K562 (cell line): ENCODE measurements around the gene GOSR1. TPM values are rescaled to one million over a fixed set of nuclear protein-coding genes. Genes with fewer than 3 reads are reported as not detected.

ENCODE experiments used
- ATAC-seq: fragments of 200-7000 bp; cut with Tn5 transposase; 3 replicates; pipeline ENCODE4 v1.9.1; 2020; ENCODE audit warnings: moderate library complexity
- BruUV-seq: library from RNA; stranded (reverse); fragments of 400-500 nt; replicated peaks from 2 replicates; lab custom pipeline; 2021; lab: Mats Ljungman, UMichigan
- CTCF ChIA-PET: fragments of 300-600 bp; formaldehyde crosslinking; extraction: SDS; loops from one replicate; lab custom pipeline; 2021; ENCODE audit warnings: low intra/inter-chr PET ratio; lab: Yijun Ruan, JAX
- POLR2A ChIA-PET: fragments of 300-600, 350-650 bp; sonication (Branson Sonifier 250); formaldehyde crosslinking; extraction: SDS; loops from one replicate; lab custom pipeline; 2021; ENCODE audit warnings: antibody characterized with exemption, inconsistent platforms; lab: Yijun Ruan, JAX
- DNase-seq, 4 experiments: peaks; one replicate each; pipeline versions ENCODE4 v3.0.0 to v3.0.0-alpha.2; 2011 to 2018; ENCODE audit warnings: low spot score in 3 of 4, mixed read lengths in 3 of 4; ENCODE audit errors: extremely low read depth in 1 of 4
- FAIRE-seq: peaks from 2 replicates; lab custom pipeline; 2011; peaks lifted over from hg19 to GRCh38; lab: Jason Lieb, UNC
- H2AFZ ChIP-seq: 2 replicates; pipeline ENCODE4 v1.6.0; 2011; ENCODE audit warnings: low read depth, low read length, control low read depth, inconsistent platforms
- H3K27ac ChIP-seq: fragments of 200-600 bp; 3 replicates; pipeline ENCODE4 v1.8.0; 2011; ENCODE audit warnings: low read depth, mild to moderate bottlenecking, control low read depth, inconsistent platforms, low read length, moderate library complexity, mixed read lengths; ENCODE audit errors: extremely low read depth
- H3K27me3 ChIP-seq, 2 experiments: fragments of 300-600 bp in 1 of 2; 2 replicates in 1 of 2; 3 replicates in 1 of 2; pipeline versions ENCODE4 v1.6.0 to v1.8.0; 2011; ENCODE audit warnings: inconsistent platforms in 2 of 2, low read length in 2 of 2, mild to moderate bottlenecking in 1 of 2, mixed read lengths in 1 of 2, moderate library complexity in 1 of 2; ENCODE audit not compliant: control insufficient read depth in 2 of 2, insufficient read depth in 2 of 2
- H3K36me3 ChIP-seq: fragments of 300-600 bp; 3 replicates; pipeline ENCODE4 v1.8.0; 2011; ENCODE audit warnings: mild to moderate bottlenecking, low read length, inconsistent platforms; ENCODE audit not compliant: control insufficient read depth, insufficient read depth
- H3K4me1 ChIP-seq, 2 experiments: fragments of 200-600 bp in 1 of 2; replicated peaks in 1 of 2; 2 replicates in 1 of 2; 3 replicates in 1 of 2; pipeline versions ENCODE4 v1.5.1 to v1.8.0; 2011; ENCODE audit warnings: inconsistent platforms in 2 of 2, low read length in 2 of 2, mild to moderate bottlenecking in 1 of 2, mixed read lengths in 1 of 2, moderate library complexity in 1 of 2; ENCODE audit not compliant: control insufficient read depth in 2 of 2, insufficient read depth in 2 of 2
- H3K4me2 ChIP-seq: 2 replicates; pipeline ENCODE4 v1.6.1; 2011; ENCODE audit warnings: low read length, control low read depth, inconsistent platforms, mixed read lengths; ENCODE audit not compliant: insufficient read depth
- H3K4me3 ChIP-seq: fragments of 200-600 bp; sonication (generic), shearing (Covaris generic); 2 replicates; pipeline ENCODE4 v1.5.1; 2016; ENCODE audit warnings: control low read depth, inconsistent platforms
- H3K79me2 ChIP-seq: fragments of 200-600 bp; 3 replicates; pipeline ENCODE4 v1.8.0; 2011; ENCODE audit warnings: low read length, inconsistent platforms; ENCODE audit not compliant: control insufficient read depth, insufficient read depth
- H3K9ac ChIP-seq, 2 experiments: 2 replicates each; pipeline versions ENCODE4 v1.6.0 to v1.6.1; 2011; ENCODE audit warnings: low read depth in 2 of 2, low read length in 2 of 2, control low read depth in 1 of 2, inconsistent platforms in 1 of 2, mild to moderate bottlenecking in 1 of 2, mixed read lengths in 1 of 2; ENCODE audit not compliant: insufficient read depth in 1 of 2
- H3K9me1 ChIP-seq: one replicate; pipeline ENCODE4 v1.6.0; 2011; ENCODE audit warnings: inconsistent platforms, mild to moderate bottlenecking, low read length, moderate library complexity; ENCODE audit not compliant: control insufficient read depth, insufficient read depth
- H3K9me3 ChIP-seq: replicated peaks from 2 replicates; pipeline ENCODE4 v1.5.1; 2011; ENCODE audit warnings: low read depth, low read length, inconsistent platforms; ENCODE audit not compliant: control insufficient read depth, insufficient read depth
- H4K20me1 ChIP-seq: replicated peaks from 2 replicates; pipeline ENCODE4 v1.6.1; 2011; ENCODE audit warnings: low read length, inconsistent platforms, mixed read lengths; ENCODE audit not compliant: control insufficient read depth, insufficient read depth
- ELK1 ChIP-seq: sonication (generic); formaldehyde crosslinking; IDR thresholded peaks from 2 replicates; pipeline ENCODE4 v1.8.1; 2022; ENCODE audit warnings: missing genetic modification reagents
- FOSL1 ChIP-seq: fragments of 200-800 bp; sonication (Bioruptor generic); conservative IDR thresholded peaks from 2 replicates; pipeline ENCODE4 v1.6.1; 2016; ENCODE audit warnings: missing genetic modification characterization, missing compliant biosample characterization
- MIER1 ChIP-seq: fragments of 450-650 bp; IDR thresholded peaks from 2 replicates; pipeline ENCODE4 v1.6.1; 2016; ENCODE audit warnings: antibody characterized with exemption, mild to moderate bottlenecking, low read depth
- NR2C1 ChIP-seq, 2 experiments: fragments of 450-650 bp; IDR thresholded peaks; 2 replicates each; pipeline ENCODE4 v1.6.1; 2017; ENCODE audit warnings: mild to moderate bottlenecking in 2 of 2, antibody characterized with exemption in 1 of 2, inconsistent platforms in 1 of 2, missing compliant biosample characterization in 1 of 2, missing genetic modification characterization in 1 of 2
- PYGO2 ChIP-seq: fragments of 450-650 bp; IDR thresholded peaks from 2 replicates; pipeline ENCODE4 v1.6.1; 2016; ENCODE audit warnings: mild to moderate bottlenecking, missing genetic modification characterization, moderate library complexity, missing compliant biosample characterization
- SRF ChIP-seq, 2 experiments: fragments of 250-450, 450-650 bp in 1 of 2; sonication (Bioruptor Pico) in 1 of 2; sonication (generic) in 1 of 2; formaldehyde crosslinking; IDR thresholded peaks; 2 replicates each; pipeline versions ENCODE4 v1.5.0 to v1.5.1; 2020 to 2022; ENCODE audit warnings: mild to moderate bottlenecking in 1 of 2, missing genetic modification reagents in 1 of 2
- SRSF7 ChIP-seq: fragments of 200-400 bp; formaldehyde crosslinking; optimal IDR thresholded peaks from 2 replicates; pipeline ENCODE3; 2017; ENCODE audit warnings: mild to moderate bottlenecking, low read depth, low read length
- TCF7L2 ChIP-seq: fragments of 150-350 bp; IDR thresholded peaks from 2 replicates; pipeline ENCODE4 v1.6.1; 2016; ENCODE audit warnings: low read depth, mild to moderate bottlenecking, low read length, moderate library complexity
- ZC3H11A ChIP-seq: IDR thresholded peaks from 2 replicates; pipeline ENCODE4 v1.6.1; 2012; ENCODE audit warnings: low read depth, low read length, improper control_type of control experiment
- ZNF639 ChIP-seq, 2 experiments: fragments of 200-800 bp in 1 of 2; sonication (Bioruptor generic) in 1 of 2; sonication (generic) in 1 of 2; formaldehyde crosslinking in 1 of 2; IDR thresholded peaks in 1 of 2; conservative IDR thresholded peaks in 1 of 2; 2 replicates each; pipeline versions ENCODE4 v1.5.0 to v1.6.1; 2016 to 2020; ENCODE audit warnings: missing compliant biosample characterization in 1 of 2, missing genetic modification characterization in 1 of 2, missing genetic modification reagents in 1 of 2
- ZNF707 ChIP-seq: fragments of 250-450 bp; sonication (Bioruptor Pico); conservative IDR thresholded peaks from 2 replicates; pipeline ENCODE4 v1.8.0; 2022; ENCODE audit warnings: inconsistent platforms, mild to moderate bottlenecking, moderate library complexity
- WGBS: fragments of 100-300 bp; shearing (Covaris generic); methylation state at CpG from one replicate; pipeline ENCODE4 v1.1.6; 2016; ENCODE audit warnings: low coverage, mixed read lengths; ENCODE audit not compliant: insufficient coverage; ENCODE audit errors: missing lambda C conversion rate; 5-methylcytosine and 5-hydroxymethylcytosine counted together
- in situ Hi-C: fragments of 300-500 bp; cut with MboI; formaldehyde crosslinking; loops from 4 replicates; pipeline ENCODE4 v1.15.0; 2018; ENCODE audit warnings: inconsistent platforms, mixed read lengths
- intact Hi-C: fragments of 100-400 bp; cut with micrococcal nuclease; formaldehyde crosslinking; loops from 2 replicates; pipeline ENCODE4 v1.14.2; 2022
- polyA plus RNA-seq, 8 experiments: library from polyadenylated mRNA; depleted of rRNA in 4 of 8; stranded (reverse) in 5 of 8; unstranded in 3 of 8; fragments of >200 nt; fragmentation: Nextera tagmentation in 2 of 8; fragmentation: Illumina TruSeq in 1 of 8; extraction: Ambion mirVana in 2 of 8; extraction: Trizol in 1 of 8; gene quantifications; 2 replicates each; pipeline versions ENCODE4 v1.2.1 to v1.2.3, GENCODE V29; 2011 to 2014; ENCODE audit warnings: inconsistent platforms in 1 of 8, missing spikeins in 1 of 8
- total RNA-seq, 7 experiments: library from RNA; depleted of rRNA in 6 of 7; stranded (reverse); fragments of >200 nt in 6 of 7; fragmentation: Illumina TruSeq in 2 of 7; extraction: Trizol in 2 of 7; gene quantifications; 2 replicates each; pipeline versions ENCODE4 v1.2.1 to v1.2.3, GENCODE V29; 2011 to 2021; ENCODE audit warnings: low replicate concordance in 1 of 7
- TF ChIP-seq, protein P1 (sequence below): fragments of 250-450 bp; sonication (Bioruptor Pico); IDR thresholded peaks from 2 replicates; pipeline ENCODE4 v1.5.1; 2021; ENCODE audit warnings: mild to moderate bottlenecking
- TF ChIP-seq, protein P2 (sequence below): sonication (generic); formaldehyde crosslinking; IDR thresholded peaks from 2 replicates; pipeline ENCODE4 v1.5.0; 2020; ENCODE audit warnings: missing genetic modification reagents

The GOSR1 gene
- total and polyA plus RNA-seq, 9 of the 15 experiments (the other 6 are each of a cell fraction or from before 2014, with no cell fraction given): 17.6 to 95.5 (median 33.3) TPM

GRCh38 chr17:30534938-30535921 is 58.0 kb downstream of the GOSR1 start:
- FAIRE-seq: peak; percentile 52
- ChIA-PET POLR2A (interaction anchor here (0.5 to 0.9 kb wide), 2 partner anchors 21 to 150 kb away, joined by 3 read pairs; no protein-coding TSS in a partner anchor), CTCF (no interaction called here)
- H3K9me3 ChIP-seq: no peaks in the 10 kb centered on the region
- no peaks in the 10 kb centered on the region for H3K36me3 ChIP-seq
- no peak overlapping the region for H3K4me2 ChIP-seq
- peak; percentile 85 for ATAC-seq
- H3K27me3 ChIP-seq: peaks cover 0 to 2% of the 10 kb centered on the region in 2 experiments; a peak in 1 of 5 replicates
- no peak overlapping the region for H3K4me3 ChIP-seq
- H3K4me1 ChIP-seq: peaks cover 3 to 7% of the 10 kb centered on the region in 2 experiments; a peak in 2 of 5 replicates
- no peak overlapping the region for H3K27ac ChIP-seq
- H3K9me1 ChIP-seq: no peaks in the 10 kb centered on the region
- intact Hi-C loops: no loop called here
- no TSS peak for BruUV-seq
- H4K20me1 ChIP-seq: no peaks in the 10 kb centered on the region
- in situ Hi-C loops: no loop called here
- DNase-seq: peak in 2 of 4 experiments; percentile 20 to 37
- H3K9ac ChIP-seq: no peak overlapping the region
- H3K79me2 ChIP-seq: no peaks in the 10 kb centered on the region
- 31% methylated on average over 12 of the region's 12 CpGs for WGBS
- H2AFZ ChIP-seq: 0 out of 2 replicates have a peak overlapping the region, but pooled peaks have one; percentile 2
- no peak for TF ChIP-seq ELK1
- TF ChIP-seq PYGO2 (tag): no peak
- TF ChIP-seq, protein P1, sequence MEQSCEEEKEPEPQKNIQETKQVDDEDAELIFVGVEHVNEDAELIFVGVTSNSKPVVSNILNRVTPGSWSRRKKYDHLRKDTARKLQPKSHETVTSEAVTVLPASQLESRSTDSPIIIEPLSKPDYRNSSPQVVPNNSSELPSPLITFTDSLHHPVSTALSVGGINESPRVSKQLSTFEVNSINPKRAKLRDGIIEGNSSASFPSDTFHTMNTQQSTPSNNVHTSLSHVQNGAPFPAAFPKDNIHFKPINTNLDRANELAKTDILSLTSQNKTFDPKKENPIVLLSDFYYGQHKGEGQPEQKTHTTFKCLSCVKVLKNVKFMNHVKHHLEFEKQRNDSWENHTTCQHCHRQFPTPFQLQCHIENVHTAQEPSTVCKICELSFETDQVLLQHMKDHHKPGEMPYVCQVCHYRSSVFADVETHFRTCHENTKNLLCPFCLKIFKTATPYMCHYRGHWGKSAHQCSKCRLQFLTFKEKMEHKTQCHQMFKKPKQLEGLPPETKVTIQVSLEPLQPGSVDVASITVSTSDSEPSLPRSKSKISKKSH: no peak
- TF ChIP-seq ZNF639 (CRISPR knock-in tag; conservative IDR thresholded peaks at IDR 0.05 in 1 of 2, IDR thresholded peaks at IDR 0.05 in 1 of 2): no peak
- TF ChIP-seq MIER1: no peak
- TF ChIP-seq SRF (CRISPR knock-in tag; IDR thresholded peaks at IDR 0.05): no peak
- TF ChIP-seq TCF7L2: no peak
- TF ChIP-seq, protein P2, sequence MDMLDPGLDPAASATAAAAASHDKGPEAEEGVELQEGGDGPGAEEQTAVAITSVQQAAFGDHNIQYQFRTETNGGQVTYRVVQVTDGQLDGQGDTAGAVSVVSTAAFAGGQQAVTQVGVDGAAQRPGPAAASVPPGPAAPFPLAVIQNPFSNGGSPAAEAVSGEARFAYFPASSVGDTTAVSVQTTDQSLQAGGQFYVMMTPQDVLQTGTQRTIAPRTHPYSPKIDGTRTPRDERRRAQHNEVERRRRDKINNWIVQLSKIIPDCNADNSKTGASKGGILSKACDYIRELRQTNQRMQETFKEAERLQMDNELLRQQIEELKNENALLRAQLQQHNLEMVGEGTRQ (CRISPR knock-in tag): peak; percentile 80
- TF ChIP-seq SRSF7: no peak
- no peak for TF ChIP-seq ZC3H11A
- no peak for TF ChIP-seq ZNF707 (CRISPR knock-in tag)
- TF ChIP-seq FOSL1: no peak
- TF ChIP-seq NR2C1 (IDR thresholded peaks at IDR 0.05): no peak
- 0 out of 2 replicates have a peak, but pooled peaks have one; percentile 26 for TF ChIP-seq NR2C1 (tag; IDR thresholded peaks at IDR 0.05)
